Measurements from ENCODE around the gene YWHAE.
"Not testable (repeated sequence)": the region's sequence is repeated elsewhere in the genome, so short reads cannot be mapped to it uniquely, and the experiment has no call there.

Gene YWHAE

DNA sequence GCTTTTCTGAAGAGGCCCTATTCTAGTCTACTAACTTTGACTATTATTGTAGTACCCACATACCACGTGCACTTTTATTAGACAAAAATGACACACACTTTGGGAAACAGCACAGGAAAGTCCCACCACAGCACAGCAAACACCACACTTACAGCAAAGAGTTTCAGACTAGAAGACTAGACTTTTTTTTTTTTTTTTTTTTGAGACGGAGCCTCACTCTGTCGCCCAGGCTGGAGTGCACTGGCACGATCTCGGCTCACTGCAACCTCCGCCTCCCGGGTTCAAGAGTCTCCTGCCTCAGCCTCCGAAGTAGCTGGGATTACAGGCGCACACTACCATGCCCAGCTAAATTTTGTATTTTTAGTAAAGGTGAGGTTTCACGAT, 20.1 kb downstream of the YWHAE start:
- Histone ChIP-seq H3K36me3 (ENCODE audit: insufficient read depth, low read length) (peaks cover 43% of the 10 kb centered on the region), H2AFZ (ENCODE audit: low read length) (no peak overlapping the region), H3F3A (ENCODE audit: insufficient read depth, low read length) (no peaks in the 10 kb centered on the region; the same call in 1 of the 2 replicates), H3K9ac (ENCODE audit: low read length) (no peak overlapping the region), H3K27ac (ENCODE audit: low read depth, low read length, poor library complexity, severe bottlenecking) (peak overlapping the region; percentile 32), H3K9me2 (ENCODE audit: low read depth, low read length) (no peaks in the 10 kb centered on the region), H4K20me1 (ENCODE audit: insufficient read depth, low read length) (peaks cover 10% of the 10 kb centered on the region; the same call in 1 of the 2 replicates), H3K4me3 (ENCODE audit: low read depth, low read length, poor library complexity, severe bottlenecking) (no peak overlapping the region), H3K79me2 (ENCODE audit: insufficient read depth, low read length) (peaks cover 98% of the 10 kb centered on the region), H3K4me1 (ENCODE audit: insufficient read depth, low read length, severe bottlenecking) (peaks cover 70% of the 10 kb centered on the region), H3K4me2 (ENCODE audit: low read length) (peak overlapping the region; percentile 46; the same call in 1 of the 2 replicates), H3K27me3 (ENCODE audit: insufficient read depth, low read length) (no peaks in the 10 kb centered on the region), H3K9me3 (ENCODE audit: low read length) (no peaks in the 10 kb centered on the region)
- TF ChIP-seq, protein P1, sequence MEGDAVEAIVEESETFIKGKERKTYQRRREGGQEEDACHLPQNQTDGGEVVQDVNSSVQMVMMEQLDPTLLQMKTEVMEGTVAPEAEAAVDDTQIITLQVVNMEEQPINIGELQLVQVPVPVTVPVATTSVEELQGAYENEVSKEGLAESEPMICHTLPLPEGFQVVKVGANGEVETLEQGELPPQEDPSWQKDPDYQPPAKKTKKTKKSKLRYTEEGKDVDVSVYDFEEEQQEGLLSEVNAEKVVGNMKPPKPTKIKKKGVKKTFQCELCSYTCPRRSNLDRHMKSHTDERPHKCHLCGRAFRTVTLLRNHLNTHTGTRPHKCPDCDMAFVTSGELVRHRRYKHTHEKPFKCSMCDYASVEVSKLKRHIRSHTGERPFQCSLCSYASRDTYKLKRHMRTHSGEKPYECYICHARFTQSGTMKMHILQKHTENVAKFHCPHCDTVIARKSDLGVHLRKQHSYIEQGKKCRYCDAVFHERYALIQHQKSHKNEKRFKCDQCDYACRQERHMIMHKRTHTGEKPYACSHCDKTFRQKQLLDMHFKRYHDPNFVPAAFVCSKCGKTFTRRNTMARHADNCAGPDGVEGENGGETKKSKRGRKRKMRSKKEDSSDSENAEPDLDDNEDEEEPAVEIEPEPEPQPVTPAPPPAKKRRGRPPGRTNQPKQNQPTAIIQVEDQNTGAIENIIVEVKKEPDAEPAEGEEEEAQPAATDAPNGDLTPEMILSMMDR (IDR thresholded peaks at IDR 0.05; ENCODE audit: low read length) = no peak
- TF ChIP-seq EZH2 (IDR thresholded peaks at IDR 0.05; ENCODE audit: borderline replicate concordance, low read length) = no peak

DNA sequence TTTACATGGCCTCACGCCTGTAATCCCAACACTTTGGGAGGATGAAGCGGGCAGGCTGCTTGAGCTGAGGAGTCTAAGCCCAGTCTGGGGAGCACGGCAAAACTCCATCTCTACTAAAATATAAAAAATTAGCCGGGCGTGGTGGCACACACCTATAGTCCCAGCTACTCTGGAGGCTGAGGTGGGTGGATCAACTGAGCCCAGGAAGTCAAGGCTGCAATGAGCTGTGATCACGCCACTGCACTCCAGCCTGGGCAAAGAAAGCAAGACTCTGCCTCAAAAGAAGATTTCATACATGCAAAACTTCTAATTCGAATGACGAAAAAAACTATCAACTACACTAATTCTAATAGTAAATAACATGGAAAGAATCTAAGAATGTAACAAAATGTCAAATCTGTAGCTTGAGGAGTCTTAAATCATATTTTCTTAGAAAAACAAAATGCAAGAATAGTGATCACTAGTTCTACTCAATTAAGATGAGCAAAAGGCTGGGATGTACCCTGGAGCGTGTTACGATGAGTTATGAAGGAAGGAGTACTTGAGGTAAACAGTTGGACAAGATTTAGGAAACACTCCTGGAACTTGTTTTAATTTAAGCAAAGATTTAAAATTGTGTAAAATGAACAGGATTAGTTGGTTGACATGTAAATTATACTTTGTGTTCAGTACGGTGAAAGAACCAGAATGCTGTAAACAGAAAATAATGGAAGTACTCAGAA, 20.7 kb downstream of the YWHAE start:
- H3K27ac ChIP-seq (ENCODE audit: low read depth, low read length, poor library complexity, severe bottlenecking) = peak overlapping the region; percentile 32
- peaks cover 12% of the 10 kb centered on the region; the same call in 1 of the 2 replicates for H4K20me1 ChIP-seq (ENCODE audit: insufficient read depth, low read length)
- peaks cover 75% of the 10 kb centered on the region for H3K4me1 ChIP-seq (ENCODE audit: insufficient read depth, low read length, severe bottlenecking)
- H3K4me3 ChIP-seq (ENCODE audit: low read depth, low read length, poor library complexity, severe bottlenecking) = no peak overlapping the region
- peaks cover 98% of the 10 kb centered on the region for H3K79me2 ChIP-seq (ENCODE audit: insufficient read depth, low read length)
- H3K9me2 ChIP-seq (ENCODE audit: low read depth, low read length) = no peaks in the 10 kb centered on the region
- H3F3A ChIP-seq (ENCODE audit: insufficient read depth, low read length) = no peaks in the 10 kb centered on the region; the same call in 1 of the 2 replicates
- no peak overlapping the region for H3K4me2 ChIP-seq (ENCODE audit: low read length)
- peaks cover 38% of the 10 kb centered on the region; the same call in 1 of the 2 replicates for H3K36me3 ChIP-seq (ENCODE audit: insufficient read depth, low read length)
- no peaks in the 10 kb centered on the region for H3K27me3 ChIP-seq (ENCODE audit: insufficient read depth, low read length)
- H3K9me3 ChIP-seq (ENCODE audit: low read length) = no peaks in the 10 kb centered on the region
- TF ChIP-seq, protein P1 (IDR thresholded peaks at IDR 0.05; ENCODE audit: low read length) = no peak
- TF ChIP-seq EZH2 (IDR thresholded peaks at IDR 0.05; ENCODE audit: borderline replicate concordance, low read length) = no peak
- no peak overlapping the region for H3K9ac ChIP-seq (ENCODE audit: low read length)
- H2AFZ ChIP-seq (ENCODE audit: low read length) = no peak overlapping the region

DNA sequence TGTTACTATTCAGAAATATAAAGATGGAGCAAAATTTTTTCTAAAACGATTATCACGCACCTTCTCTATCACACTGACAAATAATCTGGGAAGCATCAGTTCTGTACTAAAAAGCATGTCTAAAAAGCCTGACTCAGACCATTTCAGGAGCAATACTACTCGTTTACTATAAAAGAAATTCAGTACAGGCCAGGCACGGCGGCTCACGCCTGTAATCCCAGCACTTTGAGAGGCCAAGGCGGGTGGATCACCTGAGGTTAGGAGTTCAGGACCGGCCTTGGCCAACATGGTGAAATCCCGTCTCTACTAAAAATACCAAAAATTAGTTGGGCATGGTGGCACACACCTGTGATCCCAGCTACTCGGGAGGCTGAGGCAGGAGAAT, 21.6 kb downstream of the YWHAE start:
- Histone ChIP-seq H3K4me1 (ENCODE audit: insufficient read depth, low read length, severe bottlenecking) (peaks cover 76% of the 10 kb centered on the region), H4K20me1 (ENCODE audit: insufficient read depth, low read length) (peaks cover 13% of the 10 kb centered on the region; the same call in 1 of the 2 replicates), H3K36me3 (ENCODE audit: insufficient read depth, low read length) (peaks cover 44% of the 10 kb centered on the region), H3K79me2 (ENCODE audit: insufficient read depth, low read length) (peaks cover 98% of the 10 kb centered on the region)
- not testable (repeated sequence) for H3K9ac ChIP-seq (ENCODE audit: low read length); H3K9me2 ChIP-seq (ENCODE audit: low read depth, low read length); H3F3A ChIP-seq (ENCODE audit: insufficient read depth, low read length); H3K4me2 ChIP-seq (ENCODE audit: low read length); H3K27me3 ChIP-seq (ENCODE audit: insufficient read depth, low read length); H2AFZ ChIP-seq (ENCODE audit: low read length); H3K4me3 ChIP-seq (ENCODE audit: low read depth, low read length, poor library complexity, severe bottlenecking); H3K27ac ChIP-seq (ENCODE audit: low read depth, low read length, poor library complexity, severe bottlenecking); H3K9me3 ChIP-seq (ENCODE audit: low read length)

DNA sequence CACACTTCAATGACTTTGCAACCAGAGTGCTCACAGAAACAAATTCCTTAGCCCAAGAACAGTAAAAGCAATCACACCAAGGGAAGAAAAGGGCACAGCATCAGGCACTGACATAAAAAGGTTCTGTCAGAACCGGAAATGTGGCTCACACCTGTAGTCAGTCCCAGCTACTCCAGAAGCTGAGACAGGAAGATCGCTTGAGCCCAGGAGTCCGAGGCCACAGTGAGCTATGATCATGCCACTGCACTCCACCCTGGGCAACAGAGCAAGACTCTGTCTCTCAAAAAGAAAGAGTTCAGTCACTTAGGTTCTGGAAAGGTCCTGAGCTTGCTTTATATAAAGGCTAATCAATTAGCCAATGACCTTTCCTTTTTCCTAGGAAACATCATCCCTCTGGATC, 22.7 kb downstream of the YWHAE start:
- no peaks in the 10 kb centered on the region for H3K9me2 ChIP-seq (ENCODE audit: low read depth, low read length)
- TF ChIP-seq, protein P1 (IDR thresholded peaks at IDR 0.05; ENCODE audit: low read length) = no peak
- no peak for TF ChIP-seq EZH2 (IDR thresholded peaks at IDR 0.05; ENCODE audit: borderline replicate concordance, low read length)
- H3K4me1 ChIP-seq (ENCODE audit: insufficient read depth, low read length, severe bottlenecking) = peaks cover 76% of the 10 kb centered on the region
- H2AFZ ChIP-seq (ENCODE audit: low read length) = no peak overlapping the region
- no peak overlapping the region for H3K9ac ChIP-seq (ENCODE audit: low read length)
- H3K79me2 ChIP-seq (ENCODE audit: insufficient read depth, low read length) = peaks cover 98% of the 10 kb centered on the region
- H3K9me3 ChIP-seq (ENCODE audit: low read length) = no peaks in the 10 kb centered on the region
- peak overlapping the region; percentile 15 for H3K4me2 ChIP-seq (ENCODE audit: low read length)
- no peaks in the 10 kb centered on the region; the same call in 1 of the 2 replicates for H3F3A ChIP-seq (ENCODE audit: insufficient read depth, low read length)
- H3K4me3 ChIP-seq (ENCODE audit: low read depth, low read length, poor library complexity, severe bottlenecking) = no peak overlapping the region
- no peaks in the 10 kb centered on the region for H3K27me3 ChIP-seq (ENCODE audit: insufficient read depth, low read length)
- peaks cover 47% of the 10 kb centered on the region for H3K36me3 ChIP-seq (ENCODE audit: insufficient read depth, low read length)
- peaks cover 13% of the 10 kb centered on the region; the same call in 1 of the 2 replicates for H4K20me1 ChIP-seq (ENCODE audit: insufficient read depth, low read length)
- H3K27ac ChIP-seq (ENCODE audit: low read depth, low read length, poor library complexity, severe bottlenecking) = peak overlapping the region; percentile 38

Measured in OCI-LY1 (cell line).